GM21529 (cell line): Measurements from ENCODE around the gene SBF2.
"Not testable (repeated sequence)": the region's sequence is repeated elsewhere in the genome, so short reads cannot be mapped to it uniquely, and the experiment has no call there.

Experiments
- ATAC-seq: cut with Tn5 transposase; IDR thresholded peaks from one replicate; pipeline ENCODE4 v1.9.1; 2021; ENCODE audit not compliant: unreplicated experiment

SBF2 gene

GRCh38 chr11:10122326-10123197 lies 171.5 kb downstream of the SBF2 start:
- ATAC-seq = no peak

GRCh38 chr11:10118865-10119264 lies 175.2 kb downstream of the SBF2 start:
- ATAC-seq = no peak

- ATAC-seq = no peak
Observed at GRCh38 chr11:10117709-10118351, 176.2 kb downstream of the SBF2 start.

- no peak for ATAC-seq
Observed at GRCh38 chr11:10116588-10116987, 177.4 kb downstream of the SBF2 start.

- ATAC-seq = no peak
Observed at GRCh38 chr11:10114593-10115404, 179.2 kb downstream of the SBF2 start.

- no peak for ATAC-seq
Observed at GRCh38 chr11:10113852-10114251, 180.2 kb downstream of the SBF2 start.

GRCh38 chr11:10109806-10110205 lies 184.2 kb downstream of the SBF2 start:
- ATAC-seq = no peak

- ATAC-seq = no peak
Observed at GRCh38 chr11:10108915-10109680, 184.9 kb downstream of the SBF2 start.

GRCh38 chr11:10107497-10107896 lies 186.5 kb downstream of the SBF2 start:
- no peak for ATAC-seq

- no peak for ATAC-seq
Observed at GRCh38 chr11:10097615-10098014, 196.4 kb downstream of the SBF2 start.

- no peak for ATAC-seq
Observed at GRCh38 chr11:10096987-10097386, 197.0 kb downstream of the SBF2 start.

GRCh38 chr11:10095412-10096208 lies 198.4 kb downstream of the SBF2 start:
- ATAC-seq = no peak

- ATAC-seq = no peak
Observed at GRCh38 chr11:10092426-10092825, 201.6 kb downstream of the SBF2 start.

GRCh38 chr11:10091314-10092045 lies 202.5 kb downstream of the SBF2 start:
- no peak for ATAC-seq

- not testable (repeated sequence) for ATAC-seq
Observed at GRCh38 chr11:10087923-10088225, 206.1 kb downstream of the SBF2 start.

- no peak for ATAC-seq
Observed at GRCh38 chr11:10087186-10087922, 206.7 kb downstream of the SBF2 start.

- no peak for ATAC-seq
Observed at GRCh38 chr11:10080138-10080537, 213.9 kb downstream of the SBF2 start.

GRCh38 chr11:10076458-10077141 lies 217.4 kb downstream of the SBF2 start:
- peak; percentile 90 for ATAC-seq
